NCI-H345 treated with DMSO at 0.1 percent for 48 hours (cell line): ENCODE data around the gene THSD4.
"Not testable (repeated sequence)": the region's sequence is repeated elsewhere in the genome, so short reads cannot be mapped to it uniquely, and the experiment has no call there.

Source experiments
- DNase-seq: peaks from one replicate; lab custom pipeline; 2025; ENCODE audit not compliant: unreplicated experiment; lab: John Stamatoyannopoulos, UW

The THSD4 gene

DNA sequence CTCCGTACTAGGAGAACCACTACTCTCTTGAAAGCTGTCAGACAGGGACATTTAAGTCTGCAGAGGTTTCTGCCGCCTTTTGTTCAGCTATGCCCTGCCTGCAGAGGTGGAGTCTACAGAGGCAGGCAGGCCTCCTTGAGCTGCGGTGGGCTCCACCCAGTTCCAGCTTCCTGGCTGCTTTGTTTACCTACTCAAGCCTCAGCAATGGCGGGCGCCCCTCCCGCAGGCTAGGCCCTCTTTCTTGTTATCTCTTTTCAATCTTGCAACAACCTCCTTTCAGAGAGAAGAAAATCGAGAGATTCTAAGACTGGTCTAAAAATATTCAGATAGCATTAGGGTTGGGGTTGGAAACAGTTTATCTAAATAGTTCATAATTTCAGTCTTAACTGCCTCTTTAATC is 257.5 kb downstream of the THSD4 start:
- not testable (repeated sequence) for DNase-seq

DNA sequence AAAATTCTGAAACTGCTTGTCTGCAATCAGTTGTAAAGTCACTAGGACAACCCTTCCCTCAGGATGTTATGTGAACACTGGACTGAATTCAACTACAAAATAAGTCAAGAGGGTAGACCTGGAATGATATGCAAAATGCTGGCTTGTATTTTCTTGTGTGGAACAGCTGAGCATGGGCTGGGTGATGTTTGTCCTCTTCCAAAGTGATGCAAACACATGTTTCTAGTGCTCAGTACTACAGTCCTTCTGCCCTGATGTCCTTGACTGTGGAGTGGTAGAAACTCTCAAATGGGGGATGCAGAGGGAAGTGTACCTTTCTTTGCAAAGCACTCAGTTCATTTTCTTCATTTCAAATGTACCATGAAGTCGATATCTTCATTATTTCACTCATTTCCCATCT is 258.6 kb downstream of the THSD4 start:
- DNase-seq, result no peak

GRCh38 chr15:71374607-71375352 is 259.5 kb downstream of the THSD4 start:
- no peak for DNase-seq

- DNase-seq, result no peak
Observed at GRCh38 chr15:71375934-71376333, 260.7 kb downstream of the THSD4 start.

DNA sequence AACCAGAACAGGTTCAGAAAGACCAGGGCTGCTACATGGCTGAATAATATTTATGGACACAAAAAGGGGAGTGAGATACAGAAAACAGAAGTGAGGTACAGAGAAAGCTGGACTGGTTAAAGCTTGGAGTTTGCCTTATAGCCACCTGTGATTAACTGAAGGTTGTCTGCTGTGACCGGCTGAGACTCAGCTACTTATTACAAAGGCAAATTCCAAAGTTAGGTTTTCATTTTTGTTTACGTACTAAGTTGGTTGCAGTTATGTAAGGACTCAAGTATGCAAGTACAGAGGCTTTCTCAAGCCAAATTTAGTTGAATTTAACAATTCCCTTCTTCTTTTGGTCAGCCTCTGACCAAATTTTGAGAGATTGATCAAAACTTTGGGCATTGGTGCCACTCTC is 264.6 kb downstream of the THSD4 start:
- no peak for DNase-seq

DNA sequence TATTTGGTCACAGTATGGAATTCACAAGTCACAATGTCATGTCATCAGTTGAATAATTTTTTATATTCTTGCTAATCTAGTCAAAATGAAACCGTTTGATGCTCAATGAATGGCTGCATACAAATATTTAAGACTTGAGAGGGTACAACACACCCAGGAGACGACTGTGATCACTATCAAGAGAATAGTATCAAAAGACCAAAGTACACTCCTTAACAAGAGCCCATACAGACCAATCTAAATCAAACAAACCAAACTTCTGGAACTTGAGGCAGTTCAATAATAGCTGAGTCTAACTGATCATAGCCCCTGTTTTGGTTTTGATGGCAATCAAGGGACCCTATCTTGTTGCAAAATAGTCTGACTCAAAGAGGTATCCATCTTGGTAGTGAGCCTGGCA is 265.1 kb downstream of the THSD4 start:
- DNase-seq, result no peak

DNA sequence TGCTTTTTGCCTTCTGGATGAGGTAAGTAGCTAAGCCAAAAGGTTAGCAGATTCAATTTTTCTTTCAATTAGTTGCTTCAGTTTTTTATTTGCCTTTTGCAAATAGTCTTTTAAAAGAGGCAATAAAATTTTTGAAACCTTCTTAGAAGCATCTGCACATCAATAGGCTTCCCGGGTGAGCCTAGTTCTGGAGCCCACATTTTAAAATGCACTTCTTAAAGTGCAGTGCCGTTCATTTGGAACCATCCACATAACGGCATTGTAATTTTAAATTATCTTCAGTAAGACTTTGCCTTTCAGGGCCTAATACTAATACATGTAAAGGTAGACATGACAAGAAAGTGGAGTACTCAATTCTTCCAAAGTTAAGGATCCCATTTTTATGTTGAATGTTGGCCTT is 269.2 kb downstream of the THSD4 start:
- no peak for DNase-seq

GRCh38 chr15:71385026-71385425 is 269.8 kb downstream of the THSD4 start:
- no peak for DNase-seq

GRCh38 chr15:71385457-71385856 is 270.2 kb downstream of the THSD4 start:
- DNase-seq, result no peak

DNA sequence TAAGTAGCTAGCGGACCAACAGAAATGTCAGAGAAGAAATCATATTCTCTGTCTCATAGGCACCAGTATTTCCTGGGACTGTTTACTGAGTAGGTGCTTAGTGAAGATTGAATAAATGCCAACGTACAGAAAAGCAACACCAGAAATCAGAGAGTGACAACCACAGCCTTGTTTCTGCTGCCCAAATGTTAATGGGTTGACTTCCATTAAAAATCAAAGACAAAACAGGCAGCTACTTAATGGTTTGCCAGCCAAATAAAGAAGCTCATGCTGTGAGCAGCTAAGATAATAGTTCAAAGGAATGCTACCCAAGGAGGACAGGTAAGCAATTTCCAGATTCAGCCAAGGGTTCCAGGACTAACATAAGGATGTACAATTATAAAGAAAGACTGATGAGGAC is 270.7 kb downstream of the THSD4 start:
- DNase-seq, result no peak

DNA sequence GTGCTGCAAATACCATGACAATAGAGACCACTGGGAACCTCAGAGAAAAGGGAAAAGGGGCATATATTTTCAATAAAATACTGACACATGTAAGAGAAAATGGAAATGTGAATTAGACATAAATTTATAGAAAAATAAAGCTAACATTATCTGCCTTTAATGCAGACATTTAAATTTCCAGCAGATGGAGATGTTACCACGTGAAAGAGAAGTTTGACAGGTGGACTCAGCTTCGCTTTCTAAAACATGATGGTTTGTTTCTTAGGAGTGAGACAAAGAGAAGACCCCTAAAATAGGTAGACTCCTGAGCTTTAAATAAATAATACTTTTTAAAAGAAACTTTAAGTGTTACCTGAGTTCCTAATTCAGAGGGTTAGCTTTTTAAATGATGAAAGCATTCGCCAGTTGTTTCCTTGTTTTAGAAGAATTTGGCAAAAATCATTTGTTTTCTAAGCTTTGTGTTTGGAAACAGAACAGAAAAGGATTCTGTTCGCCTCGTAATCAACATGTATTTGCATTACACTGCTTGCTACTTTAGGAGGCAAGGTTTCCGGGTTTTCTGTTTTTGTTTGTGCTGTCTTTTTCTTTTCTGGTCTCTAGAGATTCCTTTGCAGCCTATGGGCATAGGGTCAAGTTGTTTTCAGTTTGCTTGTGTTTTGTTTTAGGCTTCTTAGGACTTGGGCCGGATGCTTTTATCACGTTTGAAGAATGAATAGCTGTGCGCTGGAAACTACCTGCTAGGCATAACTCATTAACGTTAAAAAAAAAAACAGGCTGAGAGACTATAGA is 271.4 kb downstream of the THSD4 start:
- no peak for DNase-seq

GRCh38 chr15:71387810-71388209 is 272.5 kb downstream of the THSD4 start:
- DNase-seq, result no peak

GRCh38 chr15:71390096-71390495 is 274.8 kb downstream of the THSD4 start:
- no peak for DNase-seq

DNA sequence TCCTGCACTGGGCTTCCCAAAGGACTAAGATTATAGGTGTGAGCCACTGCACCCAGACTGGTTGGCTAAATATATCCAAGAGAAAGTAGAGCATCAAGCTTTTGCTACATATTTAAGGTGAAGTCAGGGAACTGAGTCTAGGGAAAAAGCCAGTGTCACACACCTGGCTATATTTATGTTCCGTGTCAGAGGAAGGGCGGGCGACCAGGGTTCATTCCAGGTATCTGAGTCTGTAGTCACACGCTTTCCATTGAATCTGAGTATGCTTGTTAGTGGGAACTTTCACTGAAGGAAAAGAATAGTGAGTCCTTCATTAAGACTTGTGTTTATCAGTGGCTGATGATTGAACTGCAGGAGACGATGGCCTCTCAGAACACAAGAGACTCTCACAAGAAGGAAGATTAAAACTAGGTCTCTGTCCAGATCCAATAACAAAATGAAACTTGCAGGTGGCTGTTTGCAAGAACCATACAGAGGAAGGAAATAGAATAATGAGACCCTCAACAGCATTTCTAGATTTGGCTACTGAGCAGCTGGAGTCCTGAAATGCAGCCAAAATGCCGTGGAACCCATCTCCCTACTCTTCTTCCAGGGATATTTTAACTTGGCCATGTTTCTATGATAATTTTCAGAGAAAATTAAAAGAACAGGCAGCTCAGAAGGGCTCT is 276.3 kb downstream of the THSD4 start:
- no peak for DNase-seq

DNA sequence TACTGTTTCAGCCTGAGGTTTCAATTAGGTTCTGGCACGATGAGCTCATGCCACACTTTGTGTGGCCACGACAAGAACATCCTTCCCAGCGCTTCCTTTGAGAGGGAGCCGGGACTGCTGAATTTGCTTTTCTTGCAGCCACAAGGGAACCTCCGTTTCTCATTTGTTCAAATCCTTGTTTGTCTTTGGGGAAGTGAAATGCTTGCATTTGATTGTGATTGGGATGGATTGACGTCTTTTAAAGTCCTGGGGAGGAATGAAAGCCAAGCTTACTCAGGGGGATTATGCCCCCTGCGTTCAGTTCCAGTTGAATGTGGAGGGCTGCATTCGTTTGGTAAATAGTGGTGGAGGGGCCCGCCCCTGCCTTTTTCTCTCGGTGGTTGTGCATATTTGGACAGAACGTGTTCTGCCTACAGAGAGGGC is 277.6 kb downstream of the THSD4 start:
- DNase-seq, result no peak

- no peak for DNase-seq
Observed at GRCh38 chr15:71393383-71393782, 278.1 kb downstream of the THSD4 start.

DNA sequence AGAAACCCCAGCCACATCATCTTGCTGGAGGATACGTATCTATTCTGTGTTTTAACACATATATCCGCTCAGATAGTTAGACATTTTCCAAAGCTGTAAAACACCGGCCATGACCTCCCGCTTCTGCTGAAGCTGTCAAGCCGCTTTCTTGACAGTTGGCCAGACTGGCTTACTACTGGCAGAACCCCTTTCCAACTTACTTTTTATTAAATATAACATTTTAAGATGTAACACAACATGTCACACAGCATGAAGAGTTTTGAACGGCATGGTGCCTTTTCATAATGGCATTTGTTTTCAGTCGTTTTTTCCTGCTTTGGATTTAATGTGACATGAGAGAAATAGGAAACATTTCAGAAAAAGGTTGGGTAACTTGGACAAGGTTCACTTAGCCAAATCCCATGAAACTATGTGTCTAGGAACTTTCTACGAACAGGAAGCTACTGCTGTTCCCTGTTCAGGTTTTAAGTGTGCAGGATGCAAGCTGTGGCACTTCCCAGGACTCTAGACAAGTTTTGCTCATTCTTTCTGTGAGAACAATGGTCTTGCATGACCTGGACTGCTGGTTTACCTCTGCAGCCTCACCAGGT is 281.4 kb downstream of the THSD4 start:
- DNase-seq, result no peak

DNA sequence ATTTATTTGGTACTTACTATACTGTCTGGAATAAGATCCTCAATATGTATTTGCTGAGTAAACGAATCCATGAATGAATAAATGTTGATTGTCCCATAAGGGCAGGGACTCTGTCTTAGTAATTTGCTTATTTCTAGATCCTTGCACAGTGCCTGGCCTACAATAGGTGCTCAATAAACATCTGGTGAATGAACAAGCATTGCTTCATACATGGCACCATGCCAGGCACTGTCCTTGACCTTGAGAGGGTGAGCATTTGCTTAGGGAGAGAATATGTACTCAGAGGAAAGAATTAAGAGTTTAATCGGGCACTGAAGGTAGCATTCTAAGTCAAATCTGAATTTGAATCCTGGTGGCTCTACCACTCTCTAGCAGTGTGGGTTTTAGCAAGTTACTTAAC is 282.1 kb downstream of the THSD4 start:
- DNase-seq, result no peak

DNA sequence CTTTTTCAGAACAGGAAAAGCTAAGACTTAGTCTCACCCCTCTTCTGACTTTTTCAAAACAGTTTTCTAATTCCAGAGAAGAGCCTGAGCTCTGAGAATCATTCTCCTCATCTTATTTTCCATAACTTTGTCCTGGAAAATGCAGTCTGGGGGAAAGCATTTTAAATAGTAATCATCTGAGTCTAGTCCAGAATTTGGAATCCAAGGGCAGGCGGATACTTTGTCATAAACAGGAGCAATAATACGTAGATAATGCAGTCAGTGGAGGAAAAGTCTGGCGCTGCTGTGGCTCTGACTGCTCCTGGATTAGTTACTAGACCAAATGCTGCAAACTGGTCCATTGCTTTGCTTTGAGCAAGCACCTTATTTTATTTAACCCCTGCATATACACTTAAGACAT is 285.0 kb downstream of the THSD4 start:
- no peak for DNase-seq

- DNase-seq, result not testable (repeated sequence)
Observed at GRCh38 chr15:71401728-71402127, 286.5 kb downstream of the THSD4 start.

DNA sequence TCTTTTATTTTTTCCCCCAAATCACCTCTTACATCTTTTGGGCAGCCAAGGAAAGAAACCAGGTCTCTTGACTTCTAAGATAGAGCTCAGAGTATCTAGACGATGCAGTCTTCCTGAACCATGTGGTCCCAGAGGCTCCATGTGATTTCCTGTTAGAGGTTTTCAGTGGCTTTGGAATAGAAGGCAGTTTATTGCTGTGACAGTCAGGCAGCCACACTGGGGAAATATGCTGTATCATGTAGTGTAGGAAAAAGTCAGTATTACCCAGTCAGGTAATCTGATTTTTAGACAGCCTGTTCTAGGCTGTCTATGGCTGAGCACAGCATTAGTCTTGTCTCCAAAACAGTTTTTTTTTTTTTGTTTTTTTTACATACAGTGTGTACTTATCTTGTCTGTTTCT is 294.3 kb downstream of the THSD4 start:
- DNase-seq, result no peak

DNA sequence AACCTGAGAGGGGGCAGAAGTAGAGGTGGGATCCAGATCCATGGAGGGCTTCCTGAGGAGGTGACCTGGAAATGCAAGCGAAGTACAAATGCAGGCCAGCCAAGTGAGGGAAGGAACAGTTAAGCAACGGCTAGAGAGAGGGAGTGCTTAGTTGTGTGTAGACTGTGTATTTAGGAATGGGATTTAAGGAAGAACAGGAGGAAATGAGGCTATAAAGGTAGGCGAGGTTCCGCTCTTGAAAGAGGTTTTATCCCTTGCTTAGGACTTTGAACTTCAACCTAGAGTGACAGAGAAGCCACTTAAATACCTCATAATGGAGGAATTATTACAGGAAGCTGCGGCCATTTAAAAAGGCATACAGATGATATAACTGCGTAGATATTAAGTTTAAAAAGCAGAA is 295.1 kb downstream of the THSD4 start:
- no peak for DNase-seq
